ELR (cell line): ENCODE data around the gene MYPN.
"Not testable (repeated sequence)": the region's sequence is repeated elsewhere in the genome, so short reads cannot be mapped to it uniquely, and the experiment has no call there.

Source experiments
- DNase-seq: peaks from one replicate; pipeline ENCODE4 v3.0.0-alpha.2; 2015; ENCODE audit warnings: low read depth

MYPN gene

DNA sequence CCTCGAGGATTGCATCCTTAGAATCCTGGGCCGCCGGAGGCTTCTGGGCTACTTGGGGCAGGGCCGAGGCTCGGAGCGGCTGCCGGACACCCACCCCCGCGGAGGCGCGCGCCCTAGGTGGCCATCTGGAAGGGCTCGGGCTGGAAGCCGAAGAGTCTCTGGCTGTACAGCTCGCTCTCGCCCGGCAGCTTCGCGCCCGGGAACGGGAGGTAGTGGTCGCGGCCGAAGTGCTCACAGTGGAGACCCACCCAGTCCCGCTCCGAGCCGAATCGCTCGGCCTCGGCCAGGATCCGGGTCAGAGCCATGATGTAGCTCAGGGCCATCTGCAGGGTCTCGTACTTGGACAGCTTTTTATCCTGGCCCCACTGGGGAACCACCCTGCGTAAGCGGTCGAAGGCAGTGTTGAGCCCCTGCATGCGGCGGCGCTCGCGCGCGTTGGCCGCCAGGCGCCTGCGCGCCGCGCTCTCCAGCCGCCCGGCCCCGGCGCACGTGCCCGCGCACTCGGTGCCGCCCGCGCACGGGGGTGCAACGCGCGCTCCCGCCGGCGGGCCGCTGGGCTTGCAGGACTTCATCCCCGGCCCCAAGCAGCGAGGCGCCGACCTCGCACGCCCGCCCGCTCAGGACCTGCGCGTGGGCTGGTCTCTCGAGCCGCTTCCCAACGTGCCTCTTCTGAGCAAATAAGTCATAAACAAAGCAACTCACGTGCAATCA is 122.0 kb downstream of the MYPN start:
- peak; percentile 82 for DNase-seq

DNA sequence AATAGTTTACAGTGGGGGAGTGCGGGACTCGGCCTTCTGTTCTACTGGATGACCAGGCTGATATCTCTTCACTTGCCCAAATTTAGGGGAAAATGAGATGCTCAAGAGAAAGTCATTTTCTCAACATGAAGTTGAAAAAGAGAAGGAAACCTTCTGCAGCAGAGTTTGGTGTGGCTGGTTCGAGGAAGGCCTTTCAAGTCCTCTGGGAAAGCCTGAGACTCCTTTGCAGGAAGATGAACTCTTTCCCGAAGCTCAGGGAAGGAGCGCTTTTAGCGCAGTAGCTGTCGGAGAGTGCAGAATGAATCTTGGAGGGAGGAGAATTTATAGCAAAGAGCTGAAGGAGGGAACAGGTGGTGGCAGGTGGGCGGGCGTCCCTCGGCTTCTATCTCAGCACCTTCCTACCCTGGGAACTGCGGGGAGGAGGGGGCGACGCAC is 122.5 kb downstream of the MYPN start, which contains the start of gene ATOH7:
ATOH7 (minus strand) TSS at position 297 of the 435 bp plus-strand sequence. CDS start 436 bp downstream, outside the sequence.
- DNase-seq: no peak

DNA sequence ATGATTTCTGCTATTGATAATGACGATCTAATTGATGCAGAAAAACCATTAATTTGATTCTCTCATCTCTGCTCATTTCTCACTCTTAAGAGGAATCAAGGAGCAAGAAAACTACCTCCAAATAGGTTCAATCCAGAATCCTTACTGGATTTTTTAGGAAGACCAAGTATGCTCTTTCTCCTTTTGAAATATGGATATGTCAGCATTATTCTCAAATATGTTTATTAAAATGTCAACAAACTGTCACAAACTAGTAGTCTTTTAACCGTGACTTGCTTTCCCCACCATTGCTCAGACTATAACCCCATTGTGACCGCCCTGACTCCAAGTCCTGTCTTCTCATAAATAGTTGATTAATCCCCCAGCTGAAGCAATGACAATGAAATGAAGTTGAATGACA is 123.8 kb downstream of the MYPN start:
- no peak for DNase-seq

DNA sequence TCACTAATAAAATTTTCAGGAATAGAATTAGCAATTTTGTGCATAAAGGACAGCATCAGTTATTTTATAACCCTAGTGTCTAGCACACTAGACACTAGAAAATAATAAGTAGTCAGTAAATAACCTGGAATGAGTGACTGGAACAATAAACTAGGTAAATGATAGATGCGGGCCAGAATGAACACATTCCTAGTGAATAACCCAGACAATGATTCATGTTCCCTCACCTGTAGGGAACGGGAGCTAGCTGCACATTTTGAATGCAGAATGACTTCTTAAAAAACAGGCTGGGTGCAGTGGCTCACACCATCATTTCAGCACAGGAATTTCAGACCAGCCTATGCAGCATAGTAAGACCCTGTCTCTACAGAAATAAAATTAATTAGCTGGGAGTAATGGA is 125.8 kb downstream of the MYPN start:
- DNase-seq: no peak

DNA sequence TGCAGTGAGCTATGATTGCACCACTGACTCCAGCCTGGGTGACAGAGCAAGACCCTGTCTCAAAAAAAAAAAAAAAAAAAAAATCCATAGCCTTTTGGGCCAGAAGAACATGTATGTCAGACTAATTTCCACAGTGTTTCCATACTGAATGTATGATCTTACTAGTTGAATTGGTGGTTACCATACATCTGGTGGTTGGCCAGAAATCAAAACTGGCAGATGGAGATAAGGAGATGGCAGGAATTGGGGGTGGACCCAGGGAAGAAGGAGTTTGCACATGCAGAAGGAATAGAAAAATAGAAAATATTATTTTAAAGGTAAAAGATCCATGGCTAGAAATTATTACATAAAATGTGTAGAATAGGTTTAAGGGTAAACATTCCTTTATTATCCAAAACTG is 126.3 kb downstream of the MYPN start:
- no peak for DNase-seq

- DNase-seq: no peak
Observed at GRCh38 chr10:68237173-68237572, 127.9 kb downstream of the MYPN start.

- DNase-seq: no peak
Observed at GRCh38 chr10:68238371-68238770, 129.1 kb downstream of the MYPN start.

DNA sequence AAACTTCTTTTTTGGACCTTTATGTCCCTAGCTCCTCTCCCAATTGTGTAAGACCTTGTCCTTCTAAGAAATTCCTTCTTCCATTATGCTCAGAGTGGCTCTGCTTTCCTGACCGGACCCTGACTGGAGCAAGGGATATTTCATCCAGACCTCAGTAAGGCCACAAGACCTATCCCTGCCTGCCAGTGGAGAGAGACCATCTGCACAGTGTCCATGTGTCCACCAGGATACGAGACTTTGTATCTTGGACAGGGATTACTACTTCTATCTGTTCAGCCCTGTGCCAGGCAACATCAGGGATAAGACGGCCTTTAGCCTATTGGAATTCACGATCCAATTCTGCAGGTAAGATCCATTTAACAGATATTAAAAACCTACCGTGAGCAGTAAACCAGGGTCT is 129.8 kb downstream of the MYPN start:
- no peak for DNase-seq

DNA sequence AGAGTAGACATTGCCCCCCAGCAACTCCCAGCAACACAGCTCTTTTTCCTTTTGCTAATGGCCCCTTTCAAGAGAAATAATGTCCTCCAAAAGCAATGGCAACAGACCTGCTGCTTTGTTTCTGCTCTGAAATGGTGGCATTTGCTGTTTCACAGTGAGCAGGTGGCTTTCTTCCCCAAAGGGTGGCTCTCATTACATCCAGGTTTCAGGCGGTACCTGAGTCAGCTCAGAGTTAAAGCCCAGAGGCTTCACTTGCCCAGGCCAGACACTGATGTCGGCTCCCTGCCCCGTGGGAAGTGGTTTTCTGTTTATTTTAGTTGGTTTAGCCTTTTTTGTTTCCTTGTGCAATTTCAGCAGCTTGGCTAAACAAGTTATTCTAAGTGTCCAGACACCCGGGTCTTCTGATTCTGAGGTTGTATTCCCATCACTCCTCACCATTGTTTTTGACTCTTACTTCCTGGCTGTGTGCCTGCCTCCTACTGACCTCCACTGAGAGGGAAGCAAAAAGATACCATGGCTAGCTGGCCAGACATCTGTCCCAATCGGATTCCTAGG is 130.4 kb downstream of the MYPN start:
- peak; percentile 13 for DNase-seq

GRCh38 chr10:68242051-68242450 is 132.8 kb downstream of the MYPN start:
- DNase-seq: no peak

DNA sequence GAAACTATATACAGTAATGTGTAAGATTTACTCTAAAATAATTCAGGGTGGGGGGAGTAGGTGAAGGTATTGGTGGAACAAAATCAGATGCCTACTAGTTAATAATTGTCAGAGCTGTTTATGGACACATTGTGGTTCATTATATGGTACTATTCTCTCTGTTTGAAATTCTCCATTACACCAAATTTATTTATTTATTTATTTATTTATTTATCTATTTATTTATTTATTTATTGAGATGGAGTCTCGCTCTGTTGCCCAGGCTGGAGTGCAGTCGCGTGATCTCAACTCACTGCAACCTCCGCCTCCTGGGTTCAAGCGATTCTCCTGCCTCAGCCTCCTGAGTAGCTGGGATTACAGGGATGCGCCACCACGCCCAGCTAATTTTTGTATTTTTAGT is 137.1 kb downstream of the MYPN start:
- DNase-seq: not testable (repeated sequence)

GRCh38 chr10:68247931-68248330 is 138.6 kb downstream of the MYPN start:
- no peak for DNase-seq

- DNase-seq: no peak
Observed at GRCh38 chr10:68249297-68249696, 140.0 kb downstream of the MYPN start.

GRCh38 chr10:68251151-68251550 is 141.9 kb downstream of the MYPN start:
- no peak for DNase-seq

- DNase-seq: no peak
Observed at GRCh38 chr10:68251625-68252495, 142.6 kb downstream of the MYPN start.

- no peak for DNase-seq
Observed at GRCh38 chr10:68253346-68253745, 144.1 kb downstream of the MYPN start.

GRCh38 chr10:68261132-68261856 is 152.0 kb downstream of the MYPN start:
- no peak for DNase-seq
